Calu3 (cell line): ENCODE measurements around the gene SCRN3. TPM values are rescaled to one million over a fixed set of nuclear protein-coding genes. Genes with fewer than 3 reads are reported as not detected.

ENCODE experiments used
- Bru-seq: library from RNA; stranded (reverse); fragments of 400-500 nt; gene quantifications from one replicate; lab custom pipeline; 2021; lab: Mats Ljungman, UMichigan
- BruChase-seq, 2 experiments: library from RNA; stranded (reverse); fragments of 400-500 nt; gene quantifications; one replicate each; lab custom pipeline; 2021; lab: Mats Ljungman, UMichigan
- BruUV-seq: library from RNA; stranded (reverse); fragments of 400-500 nt; replicated peaks from 2 replicates; lab custom pipeline; 2021; lab: Mats Ljungman, UMichigan
- CTCF ChIA-PET: fragments of 300-600 bp; sonication (Branson Sonifier 250); formaldehyde crosslinking; loops from one replicate; lab custom pipeline; 2022; ENCODE audit warnings: antibody characterized with exemption; lab: Charles Lee
- DNase-seq: peaks from one replicate; pipeline ENCODE4 v3.0.0; 2022
- H3K27ac Mint-ChIP-seq: one replicate; pipeline ENCODE4 v1.8.0; 2022; ENCODE audit warnings: mixed read lengths; ENCODE audit not compliant: unreplicated experiment
- H3K27me3 Mint-ChIP-seq: one replicate; pipeline ENCODE4 v1.8.0; 2022; ENCODE audit warnings: mixed read lengths; ENCODE audit not compliant: unreplicated experiment
- H3K36me3 Mint-ChIP-seq: one replicate; pipeline ENCODE4 v1.8.0; 2022; ENCODE audit warnings: mild to moderate bottlenecking, moderate library complexity, mixed read lengths; ENCODE audit not compliant: insufficient read depth, unreplicated experiment
- H3K4me1 Mint-ChIP-seq: one replicate; pipeline ENCODE4 v1.8.0; 2022; ENCODE audit warnings: mild to moderate bottlenecking, low read depth, mixed read lengths; ENCODE audit not compliant: unreplicated experiment
- H3K4me3 Mint-ChIP-seq: one replicate; pipeline ENCODE4 v1.8.0; 2022; ENCODE audit warnings: mild to moderate bottlenecking, low read depth, moderate library complexity, mixed read lengths; ENCODE audit not compliant: unreplicated experiment
- H3K9me3 Mint-ChIP-seq: one replicate; pipeline ENCODE4 v1.8.0; 2022; ENCODE audit warnings: low read depth, mixed read lengths; ENCODE audit not compliant: unreplicated experiment
- intact Hi-C: fragments of 100-400 bp; cut with micrococcal nuclease; formaldehyde crosslinking; loops from one replicate; pipeline ENCODE4 v1.10.0; 2022; ENCODE audit not compliant: unreplicated experiment
- long read RNA-seq: library from polyadenylated mRNA; stranded (forward); transcript quantifications from one replicate; pipeline ENCODE4 v2.0.0, GENCODE V29; 2022
- total RNA-seq: library from RNA; stranded (reverse); gene quantifications from 2 replicates; pipeline ENCODE4 v1.2.3, GENCODE V29; 2022
- TF ChIP-seq, protein P1 (sequence below): fragments of 200-600 bp; IDR thresholded peaks from one replicate; pipeline ENCODE4 v1.8.0; 2022; ENCODE audit warnings: antibody characterized with exemption; ENCODE audit not compliant: unreplicated experiment

Gene SCRN3, protein sequence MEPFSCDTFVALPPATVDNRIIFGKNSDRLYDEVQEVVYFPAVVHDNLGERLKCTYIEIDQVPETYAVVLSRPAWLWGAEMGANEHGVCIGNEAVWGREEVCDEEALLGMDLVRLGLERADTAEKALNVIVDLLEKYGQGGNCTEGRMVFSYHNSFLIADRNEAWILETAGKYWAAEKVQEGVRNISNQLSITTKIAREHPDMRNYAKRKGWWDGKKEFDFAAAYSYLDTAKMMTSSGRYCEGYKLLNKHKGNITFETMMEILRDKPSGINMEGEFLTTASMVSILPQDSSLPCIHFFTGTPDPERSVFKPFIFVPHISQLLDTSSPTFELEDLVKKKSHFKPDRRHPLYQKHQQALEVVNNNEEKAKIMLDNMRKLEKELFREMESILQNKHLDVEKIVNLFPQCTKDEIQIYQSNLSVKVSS
- total RNA-seq (25.6 and 31.5 TPM in 2 replicates), Bru-seq, nascent RNA (percentile 71 among the genes with signal in this experiment), BruChase-seq, experiment 1, labeled RNA remaining after a 6-hour chase (percentile 73 among the genes with signal in this experiment), BruChase-seq, experiment 2, labeled RNA remaining after a 2-hour chase (percentile 80 among the genes with signal in this experiment)
- long read RNA-seq, transcript SCRN3-214 (4 exons, 943 nt): major isoform, 12 of 25 reads
- long read RNA-seq, partial matches to known transcripts: 3 of 25 reads
- long read RNA-seq, other reads (novel, unspliced or antisense): 4 of 25 reads

DNA sequence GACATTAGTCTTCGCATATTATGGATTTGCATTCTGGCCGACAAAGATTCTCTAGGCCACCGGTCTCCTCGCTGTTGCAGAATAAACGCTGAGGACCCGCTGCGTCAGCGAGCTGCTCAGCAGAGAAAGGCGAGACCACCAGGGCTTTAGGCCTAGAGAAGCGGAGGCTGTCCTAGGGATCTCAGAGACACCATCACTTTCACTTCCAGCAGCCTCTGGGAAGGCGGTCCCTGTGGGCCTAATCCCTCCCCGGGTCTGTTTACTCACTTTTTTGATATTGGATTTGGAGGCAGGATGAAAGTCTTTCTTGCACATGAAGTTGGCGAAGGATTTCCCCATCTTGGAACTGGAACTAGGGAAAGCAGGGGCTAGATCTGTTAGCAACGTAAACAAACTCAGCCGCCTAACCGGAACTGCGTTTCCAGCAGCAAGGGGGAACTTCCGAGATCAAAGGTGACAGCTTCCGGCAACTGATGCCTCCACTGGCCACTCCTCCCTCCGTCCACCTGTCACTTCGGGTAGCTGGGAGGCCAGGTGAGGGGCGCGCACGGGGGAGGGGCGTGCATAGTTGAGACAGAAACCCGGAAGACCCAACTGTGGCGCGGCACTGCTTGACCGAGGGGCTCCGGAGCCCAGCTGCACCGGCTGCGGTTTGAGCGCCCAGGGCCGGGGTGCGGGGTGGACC lies at the start of gene SCRN3:
SCRN3 (plus strand) TSS at position 447 of the 685 bp plus-strand sequence. CDS start 2,554 bp downstream, outside the sequence.
- TF ChIP-seq, protein P1, sequence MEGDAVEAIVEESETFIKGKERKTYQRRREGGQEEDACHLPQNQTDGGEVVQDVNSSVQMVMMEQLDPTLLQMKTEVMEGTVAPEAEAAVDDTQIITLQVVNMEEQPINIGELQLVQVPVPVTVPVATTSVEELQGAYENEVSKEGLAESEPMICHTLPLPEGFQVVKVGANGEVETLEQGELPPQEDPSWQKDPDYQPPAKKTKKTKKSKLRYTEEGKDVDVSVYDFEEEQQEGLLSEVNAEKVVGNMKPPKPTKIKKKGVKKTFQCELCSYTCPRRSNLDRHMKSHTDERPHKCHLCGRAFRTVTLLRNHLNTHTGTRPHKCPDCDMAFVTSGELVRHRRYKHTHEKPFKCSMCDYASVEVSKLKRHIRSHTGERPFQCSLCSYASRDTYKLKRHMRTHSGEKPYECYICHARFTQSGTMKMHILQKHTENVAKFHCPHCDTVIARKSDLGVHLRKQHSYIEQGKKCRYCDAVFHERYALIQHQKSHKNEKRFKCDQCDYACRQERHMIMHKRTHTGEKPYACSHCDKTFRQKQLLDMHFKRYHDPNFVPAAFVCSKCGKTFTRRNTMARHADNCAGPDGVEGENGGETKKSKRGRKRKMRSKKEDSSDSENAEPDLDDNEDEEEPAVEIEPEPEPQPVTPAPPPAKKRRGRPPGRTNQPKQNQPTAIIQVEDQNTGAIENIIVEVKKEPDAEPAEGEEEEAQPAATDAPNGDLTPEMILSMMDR: no peak
- Mint-ChIP-seq H3K4me1 (peaks cover 18% of the 10 kb centered on the region), H3K27me3 (no peaks in the 10 kb centered on the region), H3K27ac (peak within 1 kb of the TSS; percentile 88), H3K36me3 (peaks cover 39% of the 10 kb centered on the region), H3K9me3 (no peaks in the 10 kb centered on the region), H3K4me3 (peak within 1 kb of the TSS; percentile 93)
- intact Hi-C loops: no loop called here
- BruUV-seq: TSS peak; percentile 56
- CTCF ChIA-PET: no interaction called here
- peak; percentile 85 for DNase-seq

DNA sequence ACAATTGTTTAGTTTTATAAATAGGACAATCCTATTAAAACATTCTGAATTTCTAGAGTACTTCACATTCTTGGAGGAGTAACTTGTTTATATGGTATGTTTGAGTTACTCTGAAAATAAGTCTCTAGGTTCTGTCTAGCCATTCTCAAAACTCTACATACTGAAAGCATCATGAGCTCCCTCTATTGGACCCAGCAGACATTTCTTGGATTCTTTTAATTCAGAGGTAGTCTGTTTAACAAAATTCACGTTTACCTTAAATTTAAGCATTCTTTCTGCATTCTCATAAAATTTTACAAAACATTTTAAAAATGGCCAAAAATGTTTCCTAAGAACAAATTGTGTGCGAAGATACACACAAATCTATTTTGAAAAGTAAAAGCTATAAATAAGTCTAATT lies 45.5 kb upstream of the SCRN3 start:
- BruUV-seq: no TSS peak
- Mint-ChIP-seq H3K9me3 (no peaks in the 10 kb centered on the region), H3K4me3 (no peak overlapping the region), H3K36me3 (peaks cover 8% of the 10 kb centered on the region), H3K27ac (no peak overlapping the region), H3K4me1 (no peaks in the 10 kb centered on the region), H3K27me3 (no peaks in the 10 kb centered on the region)
- TF ChIP-seq, protein P1: peak; percentile 31
- CTCF ChIA-PET: interaction anchor here (0.6 to 0.9 kb wide), 2 partner anchors 13 to 64 kb away, joined by 3 to 4 read pairs; no protein-coding TSS in a partner anchor
- DNase-seq: no peak
- intact Hi-C loops: no loop called here

DNA sequence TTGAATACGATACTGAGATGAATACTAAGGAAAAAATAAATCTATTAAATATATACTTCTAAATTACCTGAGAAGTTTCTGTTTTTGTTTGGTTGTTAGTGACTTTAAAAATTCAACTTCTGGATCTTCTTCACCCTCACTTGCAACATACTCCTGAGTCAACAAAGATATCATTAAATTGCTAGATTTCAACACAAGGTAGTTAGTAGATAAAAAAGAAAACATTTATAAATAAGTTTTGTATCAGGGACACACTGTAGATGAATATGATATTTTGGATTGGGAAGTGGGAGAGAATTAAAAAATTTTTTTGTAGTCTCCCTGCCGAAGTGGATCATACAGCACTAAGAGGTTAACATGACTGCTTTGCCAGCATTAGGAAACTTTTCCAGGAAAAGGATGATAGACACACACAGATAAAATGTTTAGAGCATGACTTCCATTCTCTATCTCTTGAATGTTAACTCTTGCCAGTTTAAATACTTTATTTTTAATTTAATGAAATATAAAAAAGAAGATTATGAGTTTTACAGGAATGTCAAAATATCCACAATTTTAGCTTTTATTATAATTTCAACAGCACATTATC lies 44.8 kb upstream of the SCRN3 start:
- Mint-ChIP-seq H3K4me3 (no peak overlapping the region), H3K4me1 (no peaks in the 10 kb centered on the region), H3K9me3 (no peaks in the 10 kb centered on the region), H3K36me3 (peaks cover 8% of the 10 kb centered on the region), H3K27me3 (no peaks in the 10 kb centered on the region), H3K27ac (no peak overlapping the region)
- BruUV-seq: no TSS peak
- intact Hi-C loops: no loop called here
- DNase-seq: no peak
- CTCF ChIA-PET: interaction anchor here (0.6 kb wide), 1 partner anchor 63 kb away, joined by 3 read pairs; no protein-coding TSS in a partner anchor
- TF ChIP-seq, protein P1: no peak

DNA sequence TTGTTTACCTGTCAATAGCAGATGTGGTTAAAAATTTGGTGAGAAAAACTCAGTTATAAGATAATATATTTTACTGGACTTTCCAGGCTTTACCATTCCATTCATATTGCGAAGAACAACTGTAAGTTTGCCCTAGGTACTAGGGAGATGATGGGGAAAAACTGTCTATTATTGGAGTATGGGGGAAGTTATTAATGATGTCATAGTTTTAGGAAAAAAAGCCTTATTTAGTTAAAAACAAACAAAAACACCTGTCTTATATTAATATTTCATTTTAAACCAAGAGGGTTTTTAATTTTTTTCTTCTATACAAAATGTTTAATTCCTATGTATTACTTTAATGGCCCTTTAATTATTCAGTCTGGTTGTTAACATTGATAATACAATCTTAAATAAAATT lies 42.5 kb upstream of the SCRN3 start:
- intact Hi-C loops: no loop called here
- no TSS peak for BruUV-seq
- Mint-ChIP-seq H3K9me3 (no peaks in the 10 kb centered on the region), H3K27ac (no peak overlapping the region), H3K36me3 (peaks cover 8% of the 10 kb centered on the region), H3K27me3 (no peaks in the 10 kb centered on the region), H3K4me3 (no peak overlapping the region), H3K4me1 (no peaks in the 10 kb centered on the region)
- DNase-seq: no peak
- TF ChIP-seq, protein P1: no peak
- CTCF ChIA-PET: no interaction called here
